NCI-H510A (cell line): ENCODE results near the gene OTUD1.

Experiments
- DNase-seq: peaks from one replicate; lab custom pipeline; 2025; lab: John Stamatoyannopoulos, UW

Gene OTUD1

GRCh38 chr10:23469596-23470237, 30.8 kb downstream of the OTUD1 start:
- DNase-seq = no peak

GRCh38 chr10:23472181-23472580, 33.3 kb downstream of the OTUD1 start:
- no peak for DNase-seq

- DNase-seq = no peak
Measured at GRCh38 chr10:23474081-23474480, 35.2 kb downstream of the OTUD1 start.

- DNase-seq = no peak
Measured at GRCh38 chr10:23474626-23475025, 35.8 kb downstream of the OTUD1 start.

- DNase-seq = no peak
Measured at GRCh38 chr10:23478570-23478969, 39.7 kb downstream of the OTUD1 start.

GRCh38 chr10:23479798-23480473, 41.1 kb downstream of the OTUD1 start:
- DNase-seq = no peak

- no peak for DNase-seq
Measured at GRCh38 chr10:23481363-23481961, 42.6 kb downstream of the OTUD1 start.

- DNase-seq = no peak
Measured at GRCh38 chr10:23490115-23490514, 51.2 kb downstream of the OTUD1 start.
